Left ventricle myocardium superior (tissue), 1 donor: ENCODE measurements around the gene HOGA1. TPM values are rescaled to one million over a fixed set of nuclear protein-coding genes. Genes with fewer than 3 reads are reported as not detected.

Experiments
- ATAC-seq: fragments of 200-7000 bp; cut with Tn5 transposase; one replicate; pipeline ENCODE4 v1.9.1; 2020; ENCODE audit warnings: mild to moderate bottlenecking, moderate library complexity
- DNase-seq: peaks from one replicate; pipeline ENCODE4 v3.0.0-alpha.2; 2020
- intact Hi-C: fragments of 100-400 bp; cut with micrococcal nuclease; formaldehyde crosslinking; loops from one replicate; pipeline ENCODE4 v1.11.0; 2022
- total RNA-seq: library from RNA; stranded (reverse); fragmentation: NEBNext Ultra II Directional; extraction: Animal tissue kit (Norgen Biotek cat#: 25700); gene quantifications from one replicate; pipeline ENCODE4 v1.2.1, GENCODE V29; 2021
- donor health status: DM: no; HTN: yes; CAD: no; lungs with severe emphysema.

The HOGA1 gene
- total RNA-seq, 1 donor from 2014 or later: 11.9 TPM

DNA sequence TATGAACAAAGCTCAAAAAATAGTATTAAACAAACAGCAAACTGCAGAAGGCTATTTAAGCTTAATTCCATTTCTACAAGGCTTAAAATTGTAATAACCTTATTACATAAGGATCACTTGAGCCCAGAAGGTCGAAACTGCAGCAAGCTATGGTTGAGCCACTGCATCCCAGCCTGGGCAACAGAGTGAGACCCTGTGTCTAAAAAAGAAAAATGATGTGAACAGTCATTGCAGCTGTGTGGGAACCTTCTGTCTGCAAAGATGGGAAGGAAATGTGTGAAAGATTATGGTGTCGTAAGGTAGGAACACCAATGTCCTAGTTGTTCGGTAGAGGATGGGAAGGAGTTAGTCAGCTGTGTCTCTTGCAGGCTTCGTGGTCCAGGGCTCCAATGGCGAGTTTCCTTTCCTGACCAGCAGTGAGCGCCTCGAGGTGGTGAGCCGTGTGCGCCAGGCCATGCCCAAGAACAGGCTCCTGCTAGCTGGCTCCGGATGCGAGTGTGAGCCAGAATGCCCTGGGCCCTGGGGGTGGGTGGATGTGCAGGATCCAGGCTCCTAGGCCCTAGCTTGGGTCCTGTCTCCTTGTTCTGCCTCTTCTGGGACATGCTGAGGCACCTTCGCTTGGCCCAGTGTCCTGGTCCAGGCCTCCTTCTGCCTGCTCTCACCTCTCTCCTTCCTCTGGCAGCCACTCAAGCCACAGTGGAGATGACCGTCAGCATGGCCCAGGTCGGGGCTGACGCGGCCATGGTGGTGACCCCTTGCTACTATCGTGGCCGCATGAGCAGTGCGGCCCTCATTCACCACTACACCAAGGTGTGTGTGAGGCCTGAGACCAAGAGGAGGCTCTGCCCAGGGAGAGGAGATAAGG lies 14.4 kb downstream of the HOGA1 start:
- no peak for ATAC-seq
- no peak for DNase-seq
- intact Hi-C loops: no loop called here

DNA sequence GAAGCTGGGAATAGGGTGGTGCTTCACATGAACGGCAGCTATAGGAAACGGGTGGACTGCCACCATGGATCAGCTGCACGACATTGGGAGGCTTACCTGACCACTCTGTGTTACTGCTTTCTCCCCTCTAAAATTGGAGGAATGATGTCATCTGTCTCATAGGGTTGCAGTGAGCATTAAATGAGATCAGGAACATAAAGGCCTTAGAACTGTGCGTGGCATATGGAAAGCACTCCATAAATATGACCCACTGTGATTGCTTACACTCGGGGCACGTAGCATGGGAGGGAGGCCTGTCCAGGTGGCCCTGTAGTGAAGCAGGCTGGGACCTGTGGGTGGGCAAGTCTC lies 15.1 kb downstream of the HOGA1 start:
- no peak for DNase-seq
- intact Hi-C loops: no loop called here
- no peak for ATAC-seq

DNA sequence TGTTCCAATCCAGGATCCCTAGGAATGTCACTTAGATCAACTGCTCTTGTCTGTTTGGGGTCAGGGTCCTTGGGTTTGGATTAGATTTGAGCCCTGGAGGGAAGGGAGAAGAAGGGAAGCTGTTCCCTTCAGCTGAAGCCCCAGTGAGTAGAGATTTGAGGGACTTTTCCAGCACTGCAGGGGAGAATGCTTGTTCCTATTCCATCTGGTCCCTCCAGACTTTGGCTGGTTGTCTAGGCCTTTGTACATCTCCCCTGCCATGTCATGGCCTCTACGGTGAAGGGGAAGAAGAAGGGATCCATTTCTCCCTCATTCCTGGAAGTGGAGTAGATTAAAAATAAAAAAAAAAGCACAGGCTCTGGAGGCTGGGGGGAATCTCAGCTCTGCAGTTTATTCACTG lies 16.4 kb downstream of the HOGA1 start:
- ATAC-seq: no peak
- intact Hi-C loops: no loop called here
- no peak for DNase-seq

DNA sequence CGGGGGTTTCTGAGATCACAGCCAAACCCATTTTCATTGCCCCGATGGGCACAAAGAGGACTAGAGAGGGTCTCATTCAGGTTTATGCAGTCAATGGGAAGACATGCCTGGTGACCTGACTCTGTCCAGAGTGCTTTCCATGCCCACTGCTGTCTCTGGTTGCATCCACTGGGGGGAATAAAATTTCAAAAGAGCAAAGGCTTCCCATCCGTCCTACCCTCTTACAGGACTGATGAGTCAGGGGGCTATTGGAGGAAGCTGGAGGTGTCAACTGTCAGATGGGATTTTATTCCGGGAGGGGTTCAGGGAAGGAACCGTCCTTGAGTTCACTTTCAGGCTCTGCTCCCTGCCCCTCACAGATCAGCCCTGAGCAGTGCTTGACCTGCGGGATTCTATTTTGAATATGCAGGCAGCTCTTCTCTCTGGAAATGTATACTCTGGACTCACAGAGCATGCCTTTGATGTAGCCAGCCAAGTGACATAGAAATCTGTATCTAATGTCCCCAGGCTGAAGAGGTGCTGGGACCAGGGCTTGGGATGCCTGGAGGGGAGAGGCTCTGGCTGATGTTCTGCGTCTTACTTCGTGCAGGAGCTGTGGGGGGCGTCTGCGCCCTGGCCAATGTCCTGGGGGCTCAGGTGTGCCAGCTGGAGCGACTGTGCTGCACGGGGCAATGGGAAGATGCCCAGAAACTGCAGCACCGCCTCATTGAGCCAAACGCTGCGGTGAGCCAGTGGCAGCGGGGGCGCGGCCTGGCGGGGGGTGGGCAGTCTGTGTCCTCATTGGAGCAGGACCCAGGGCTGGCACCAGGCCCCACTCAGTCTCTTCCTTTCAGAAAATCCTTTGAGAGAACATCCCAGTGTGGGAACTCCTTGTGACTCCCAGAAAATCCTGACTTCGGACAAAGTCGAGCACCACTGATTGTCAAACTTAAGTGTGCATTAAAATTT lies 17.4 kb downstream of the HOGA1 start:
- intact Hi-C loops: no loop called here
- peak; percentile 76 for DNase-seq
- ATAC-seq: peak; percentile 86

DNA sequence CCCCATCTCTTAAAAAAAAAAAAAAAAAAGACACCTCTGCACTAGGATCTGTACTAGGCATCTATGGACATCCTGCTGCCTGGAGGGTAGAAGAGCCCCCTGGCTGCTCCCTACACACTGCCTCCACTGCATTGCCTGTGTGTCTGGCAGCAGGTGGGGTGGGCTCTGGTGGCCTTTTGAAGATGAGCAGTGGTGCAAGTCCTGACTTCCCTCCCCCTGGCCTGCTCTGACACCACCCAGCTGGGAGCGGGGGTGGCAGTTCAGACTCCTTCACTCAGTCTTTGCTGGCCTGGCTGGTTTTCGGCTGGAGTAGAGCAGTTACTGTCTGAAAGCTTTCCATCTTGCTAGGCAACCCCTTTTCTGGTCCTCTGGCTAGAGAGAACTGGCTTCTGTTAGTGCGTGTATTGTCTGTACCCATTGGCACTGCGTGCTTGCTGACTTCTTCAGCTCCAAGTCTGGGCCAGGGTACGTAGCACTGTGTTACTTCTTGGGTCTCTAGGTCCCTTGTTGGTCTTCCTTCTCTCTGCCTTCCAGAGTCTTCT lies 23.0 kb downstream of the HOGA1 start:
- no peak for ATAC-seq
- intact Hi-C loops: no loop called here

DNA sequence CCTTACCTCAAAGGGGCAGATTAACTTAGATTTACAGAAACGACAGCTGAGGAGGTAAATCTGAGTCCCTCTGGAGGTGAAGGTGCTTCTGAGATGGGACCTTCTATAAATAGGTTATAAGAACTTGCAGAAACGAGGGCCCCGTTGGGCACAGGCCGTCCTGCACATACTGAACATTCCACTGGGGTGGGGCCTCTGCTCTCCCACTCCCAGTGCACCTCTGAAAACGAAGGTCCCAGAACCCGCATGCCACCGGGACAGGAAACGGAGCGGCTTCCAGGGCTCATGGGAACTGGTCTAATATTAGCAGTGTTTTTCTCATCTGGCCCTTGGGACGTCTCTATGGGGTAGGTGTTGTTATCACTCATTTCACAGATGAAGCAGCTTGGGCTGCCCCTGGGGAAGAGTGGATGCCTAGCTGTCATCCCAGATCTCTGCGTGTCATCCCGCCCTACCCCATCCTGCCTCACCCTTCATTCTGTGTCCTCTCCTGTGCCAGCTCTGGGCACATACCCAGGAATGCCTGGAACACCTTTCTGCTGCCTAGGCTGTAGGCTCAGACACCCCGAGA lies 24.9 kb downstream of the HOGA1 start:
- intact Hi-C loops: no loop called here
- ATAC-seq (peak; percentile 89), DNase-seq (peak; percentile 83)

More for the DNA sequence above, 23.0 kb downstream of the HOGA1 start:
- DNase-seq: no peak

DNA sequence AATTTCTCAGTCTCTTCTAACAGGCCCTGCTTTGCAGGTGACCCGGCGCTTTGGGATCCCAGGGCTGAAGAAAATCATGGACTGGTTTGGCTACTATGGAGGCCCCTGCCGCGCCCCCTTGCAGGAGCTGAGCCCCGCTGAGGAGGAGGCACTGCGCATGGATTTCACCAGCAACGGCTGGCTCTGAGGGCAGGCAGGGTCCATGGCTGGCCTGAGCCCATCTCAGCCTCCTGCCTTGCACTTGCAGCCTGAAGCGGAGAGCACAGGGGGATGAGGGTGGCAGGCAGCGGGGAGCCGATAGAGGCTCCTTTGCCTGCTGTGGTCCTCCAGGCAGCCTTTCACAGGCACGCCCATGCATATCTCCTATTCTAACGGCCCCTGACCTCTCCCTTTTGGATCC lies 27.3 kb downstream of the HOGA1 start:
- intact Hi-C loops: no loop called here
- DNase-seq (no peak), ATAC-seq (no peak)

DNA sequence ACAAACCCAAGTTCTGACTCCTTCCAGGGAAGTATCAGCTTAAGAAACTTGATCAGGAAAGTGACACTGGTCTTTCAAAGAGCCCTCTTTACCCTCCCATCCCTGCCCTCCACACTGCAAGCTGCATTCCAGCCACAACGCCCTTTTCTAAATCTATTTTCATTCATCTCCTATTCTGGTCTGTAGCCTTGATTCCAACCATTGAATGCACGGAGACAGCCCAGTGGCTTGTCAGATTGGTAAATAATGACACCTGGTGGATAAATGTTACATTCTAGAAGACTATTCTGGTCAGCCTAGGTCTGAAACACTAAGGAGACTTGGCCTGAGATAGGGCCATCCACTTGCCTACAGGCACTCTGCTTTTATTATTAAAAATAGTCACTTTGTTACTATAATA lies 28.2 kb downstream of the HOGA1 start:
- ATAC-seq (peak; percentile 57), DNase-seq (no peak)
- intact Hi-C loops: loop anchor here (2.0 kb wide), 1 partner anchor 40 kb away; the partner anchor contains the start of gene ANKRD2

DNA sequence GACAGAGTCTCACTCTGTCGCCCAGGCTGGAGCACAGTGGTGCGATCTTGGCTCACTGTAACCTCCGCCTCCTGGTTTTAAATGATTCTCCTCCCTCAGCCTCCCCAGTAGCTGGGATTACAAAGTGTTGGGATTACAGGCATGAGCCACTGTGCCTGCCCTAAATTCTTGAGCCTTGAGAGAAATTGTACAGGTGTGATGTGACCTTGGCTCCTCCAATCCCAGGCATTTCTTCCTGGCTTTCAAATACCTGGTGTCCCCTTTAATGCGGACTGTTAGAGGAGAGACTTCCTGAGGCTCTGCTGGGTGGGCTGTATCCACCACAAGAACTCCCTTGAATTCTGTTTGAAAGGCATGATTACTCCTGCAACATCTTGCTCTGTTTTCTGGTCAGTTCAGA lies 34.1 kb downstream of the HOGA1 start:
- DNase-seq: no peak
- ATAC-seq: no peak
- intact Hi-C loops: no loop called here

DNA sequence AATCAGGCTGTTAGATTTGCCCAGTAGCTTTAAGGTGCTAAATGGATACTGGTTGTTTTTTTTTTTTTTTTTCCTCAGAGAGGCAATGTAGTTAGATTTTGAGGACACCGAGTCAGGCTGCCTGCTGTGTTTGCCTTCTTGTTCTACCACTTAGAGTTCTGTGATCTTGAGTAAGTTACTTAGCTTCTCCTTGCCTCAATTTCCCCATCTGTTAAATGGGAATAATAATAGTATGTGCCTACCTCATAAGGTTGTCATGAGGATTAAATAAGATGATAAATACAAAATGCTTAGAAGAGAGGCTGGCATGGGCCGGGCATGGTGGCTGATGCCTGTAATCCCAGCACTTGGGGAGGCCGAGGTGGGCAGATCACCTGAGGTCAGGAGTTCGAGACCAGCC lies 34.5 kb downstream of the HOGA1 start:
- intact Hi-C loops: no loop called here
- no peak for DNase-seq
- no peak for ATAC-seq

DNA sequence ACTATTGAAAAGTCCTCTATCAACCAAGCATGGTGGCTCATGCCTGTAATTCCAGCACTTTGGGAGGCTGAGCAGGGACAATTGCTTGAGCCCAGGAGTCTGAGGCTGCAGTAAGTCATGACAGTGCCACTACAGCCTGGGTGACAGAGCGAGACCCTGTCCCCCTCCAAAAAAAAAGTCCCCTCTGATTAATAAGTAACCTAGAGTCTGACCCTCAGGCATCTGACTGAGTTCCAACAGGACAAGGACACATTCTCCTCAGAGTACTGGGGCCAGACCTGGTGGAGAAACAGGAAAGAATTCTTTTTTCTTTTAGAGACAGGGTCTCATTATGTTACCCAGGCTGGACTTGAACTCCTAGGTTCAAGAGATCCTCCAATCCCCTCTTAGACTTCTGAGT lies 39.1 kb downstream of the HOGA1 start:
- ATAC-seq (no peak), DNase-seq (no peak)

DNA sequence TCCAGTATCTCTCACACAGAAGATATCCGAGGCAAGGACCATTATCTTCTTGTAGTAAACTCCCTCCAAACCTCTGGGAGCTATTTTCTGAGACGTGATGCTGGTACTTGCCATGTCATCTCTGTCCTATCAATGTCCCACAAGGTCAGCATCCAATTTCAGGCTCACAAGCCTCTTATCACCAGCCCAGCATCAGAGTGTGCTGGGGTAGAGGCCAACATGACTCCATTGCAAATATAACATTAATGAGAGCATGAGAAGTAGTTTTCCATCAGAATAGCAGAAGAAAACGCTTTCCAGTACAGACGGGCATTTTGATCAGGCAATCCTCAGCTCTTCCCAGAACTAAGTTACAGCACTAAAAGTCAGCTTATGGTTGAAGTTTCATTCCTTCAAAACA lies 43.5 kb downstream of the HOGA1 start:
- intact Hi-C loops: no loop called here
- DNase-seq: no peak
- peak; percentile 67 for ATAC-seq

More for the DNA sequence above, 39.1 kb downstream of the HOGA1 start:
- intact Hi-C loops: no loop called here

DNA sequence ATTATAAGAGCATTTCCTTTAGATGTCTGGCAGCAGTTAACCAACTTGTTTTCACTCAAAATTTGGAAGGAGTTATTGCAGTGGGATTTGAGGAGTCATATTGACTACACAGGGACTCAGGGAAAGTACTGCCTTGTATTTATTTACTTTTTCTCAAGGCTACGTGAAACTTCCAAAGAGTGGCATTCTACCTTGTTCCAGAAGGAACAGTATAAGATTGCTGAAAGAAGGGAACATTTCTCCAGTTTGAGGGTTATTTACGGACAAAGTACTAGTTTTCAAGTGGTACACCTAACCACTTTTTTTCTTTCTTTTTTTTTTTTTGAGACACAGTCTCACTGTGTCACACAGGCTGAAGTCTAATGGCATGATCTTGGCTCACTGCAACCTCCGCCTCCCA lies 44.0 kb downstream of the HOGA1 start:
- no peak for ATAC-seq
- no peak for DNase-seq
- intact Hi-C loops: no loop called here

DNA sequence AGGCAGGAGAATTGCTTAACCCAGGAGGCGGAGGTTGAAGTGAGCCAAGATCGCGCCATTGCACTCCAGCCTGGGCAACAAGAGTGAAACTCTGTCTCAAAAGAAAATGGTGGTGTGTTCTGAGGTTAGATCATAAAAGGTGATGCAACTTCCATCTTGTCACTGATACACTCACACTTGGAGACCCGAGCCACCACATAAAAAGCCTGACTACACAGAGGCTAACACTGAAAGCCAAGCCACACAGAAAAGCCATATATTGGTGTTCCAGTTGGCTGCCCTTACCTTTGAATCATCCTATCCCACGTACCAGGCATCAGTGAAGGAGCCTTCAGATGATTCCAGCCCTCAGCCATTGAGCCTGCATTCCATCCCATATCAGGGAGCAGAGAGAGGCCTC lies 45.1 kb downstream of the HOGA1 start:
- intact Hi-C loops: no loop called here
- DNase-seq (no peak), ATAC-seq (no peak)

DNA sequence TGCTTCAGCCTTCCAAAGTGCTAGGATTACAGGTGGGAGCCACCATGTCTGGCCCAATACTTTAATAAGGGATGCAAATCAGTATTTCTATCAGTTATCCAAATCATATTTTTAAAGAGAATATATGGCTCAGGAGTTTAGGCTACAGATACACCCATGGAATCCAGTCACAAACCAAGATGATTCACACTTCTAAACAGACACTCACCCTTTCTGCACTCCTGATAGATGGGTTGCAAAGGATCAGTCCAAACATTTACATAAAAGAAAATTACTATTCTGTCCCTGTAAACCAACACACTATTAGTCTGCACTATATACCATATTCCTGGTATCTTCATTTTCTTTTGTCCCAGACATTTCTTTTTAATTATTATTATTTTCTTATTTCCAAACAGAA lies 46.9 kb downstream of the HOGA1 start:
- intact Hi-C loops: no loop called here
- DNase-seq (no peak), ATAC-seq (no peak)

DNA sequence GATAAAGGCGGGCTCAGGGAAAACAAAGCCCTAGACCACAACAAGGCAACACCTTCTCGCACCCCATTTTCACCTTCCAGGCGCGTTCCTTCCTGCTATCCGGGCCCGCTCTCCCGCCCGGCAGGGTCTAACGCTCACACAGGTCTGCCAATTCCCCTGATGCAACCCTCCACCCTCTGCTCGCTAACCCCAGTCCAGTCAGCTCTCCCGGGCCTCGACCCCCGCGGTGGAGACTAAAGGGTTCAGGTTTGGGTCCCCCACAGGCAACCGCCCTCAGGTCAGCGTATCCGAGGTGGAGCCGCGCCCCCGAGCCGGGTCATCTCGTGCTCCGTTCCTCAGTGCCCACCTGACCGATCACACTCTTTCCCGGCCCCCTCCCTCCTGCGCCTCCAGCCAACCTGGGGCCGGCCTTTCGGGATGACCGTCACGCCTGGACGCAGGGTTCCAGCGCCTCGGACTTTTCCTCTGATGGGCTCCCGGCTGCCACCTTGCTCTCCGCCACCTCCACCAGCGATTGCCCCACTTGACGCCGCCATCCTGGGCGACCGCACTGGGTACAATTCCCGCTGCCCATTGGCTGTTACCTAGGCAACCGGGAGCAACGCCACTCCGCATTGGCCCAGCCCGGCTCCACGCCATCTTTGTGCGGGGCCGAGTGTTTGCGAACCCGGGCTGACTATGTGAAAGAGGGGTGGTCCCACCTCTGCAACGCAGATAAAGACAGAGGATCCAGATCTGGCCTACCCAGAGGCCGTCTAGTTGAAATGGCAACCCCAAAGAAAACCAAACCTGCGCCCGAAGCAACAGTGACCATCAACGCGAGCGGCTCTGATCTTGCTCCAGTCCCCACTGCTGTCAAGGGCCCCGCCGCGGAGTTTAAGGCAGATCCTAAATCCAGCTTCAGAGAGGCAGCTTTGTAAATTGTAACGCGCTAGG lies 49.0 kb downstream of the HOGA1 start, which contains the start of gene MORN4:
TSS of gene MORN4 (minus strand) at position 552 of the 936 bp plus-strand sequence. CDS start 13,847 bp downstream, outside the sequence.
- DNase-seq (peak; percentile 96), ATAC-seq (peak; percentile 99)

DNA sequence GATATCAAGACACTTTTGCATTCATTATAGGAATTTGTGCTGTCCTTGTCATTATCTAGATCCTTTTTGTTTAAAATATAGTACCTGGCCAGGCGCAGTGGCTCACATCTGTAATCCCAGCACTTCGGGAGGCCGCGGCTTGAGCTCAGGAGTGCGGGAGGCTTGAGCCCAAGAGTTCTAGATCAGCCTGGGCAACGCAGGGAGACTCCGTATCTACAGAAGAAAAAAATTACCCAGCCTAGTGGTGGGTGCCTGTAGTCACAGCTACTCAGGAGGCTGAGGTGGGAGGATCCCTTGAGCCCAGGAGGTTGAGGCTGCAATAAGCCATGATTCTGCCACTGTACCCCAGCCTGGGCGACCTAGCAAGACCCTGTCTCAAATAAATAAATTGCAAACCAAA lies 49.7 kb downstream of the HOGA1 start:
- peak; percentile 1 for ATAC-seq

More for the DNA sequence above, 49.0 kb downstream of the HOGA1 start, which contains the start of gene MORN4:
- intact Hi-C loops: no loop called here

DNA sequence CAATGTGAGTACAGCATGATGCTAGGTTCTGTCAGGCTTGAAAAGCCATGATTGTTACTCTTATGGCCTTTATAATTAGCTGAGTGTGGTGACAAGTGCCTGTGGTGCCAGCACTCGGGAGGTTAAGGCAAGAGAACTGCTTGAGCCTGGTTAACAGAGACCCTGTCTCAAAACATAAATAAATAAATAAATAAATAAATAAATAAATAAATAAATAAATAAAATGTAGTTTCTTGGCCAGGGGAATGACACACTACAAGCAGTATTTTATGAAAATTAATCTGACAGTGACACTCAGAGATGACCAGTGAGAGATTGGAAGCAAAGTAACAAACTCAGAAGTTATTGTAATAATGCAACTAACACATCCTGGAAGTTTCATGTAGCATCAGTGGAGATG lies 51.4 kb downstream of the HOGA1 start:
- ATAC-seq: no peak
- no peak for DNase-seq
- intact Hi-C loops: no loop called here

More for the DNA sequence above, 49.7 kb downstream of the HOGA1 start:
- intact Hi-C loops: no loop called here
- DNase-seq: no peak
